Thoracic aorta (tissue), 2 donors: ENCODE measurements around the gene PSTPIP1. TPM values are rescaled to one million over a fixed set of nuclear protein-coding genes. Genes with fewer than 3 reads are reported as not detected.

ENCODE experiments used
- ATAC-seq: fragments of 150-250 bp; one replicate; pipeline ENCODE4 v1.8.0; 2017; ENCODE audit warnings: low read depth; ENCODE audit not compliant: insufficient number of reproducible peaks, low FRiP score
- DNase-seq: peaks from one replicate; pipeline ENCODE4 v3.0.0-alpha.2; 2020; ENCODE audit warnings: low spot score
- H3K27ac ChIP-seq, 2 donors: fragments of 200-600 bp; sonication (generic); 1 replicate in 1 of 2; 2 replicates in 1 of 2; pipeline ENCODE4 v1.5.1; 2016; ENCODE audit warnings: mild to moderate bottlenecking in 2 of 2, moderate library complexity in 2 of 2
- H3K27me3 ChIP-seq: fragments of 200-600 bp; sonication (generic); replicated peaks from 2 replicates; pipeline ENCODE4 v1.6.0; 2016; ENCODE audit warnings: mild to moderate bottlenecking; ENCODE audit not compliant: insufficient read depth
- H3K36me3 ChIP-seq: fragments of 200-600 bp; sonication (generic); one replicate; pipeline ENCODE4 v1.5.1; 2016
- H3K4me1 ChIP-seq, 2 donors: fragments of 200-600 bp; sonication (generic); 1 replicate in 1 of 2; 2 replicates in 1 of 2; pipeline versions ENCODE4 v1.5.1 to v1.6.0; 2016; ENCODE audit warnings: low read depth in 2 of 2, mild to moderate bottlenecking in 1 of 2; ENCODE audit not compliant: control insufficient read depth in 1 of 2
- H3K4me3 ChIP-seq: fragments of 200-600 bp; sonication (generic); 2 replicates; pipeline ENCODE4 v1.5.1; 2016; ENCODE audit warnings: mild to moderate bottlenecking
- H3K9me3 ChIP-seq: fragments of 200-600 bp; sonication (generic); 2 replicates; pipeline ENCODE4 v1.5.1; 2016
- total RNA-seq, 2 donors: library from RNA; depleted of rRNA; stranded (reverse); fragments of >200 nt; gene quantifications; one replicate each; pipeline versions ENCODE4 v1.1.0 to v1.2.3, GENCODE V29; 2016
- TF ChIP-seq, protein P1 (sequence below): fragments of 200-600 bp; sonication (generic); IDR thresholded peaks from one replicate; pipeline ENCODE4 v1.5.1; 2019; ENCODE audit warnings: antibody characterized with exemption

Gene PSTPIP1
- total RNA-seq, 2 donors from 2014 or later: 24.5 to 24.8 TPM

DNA sequence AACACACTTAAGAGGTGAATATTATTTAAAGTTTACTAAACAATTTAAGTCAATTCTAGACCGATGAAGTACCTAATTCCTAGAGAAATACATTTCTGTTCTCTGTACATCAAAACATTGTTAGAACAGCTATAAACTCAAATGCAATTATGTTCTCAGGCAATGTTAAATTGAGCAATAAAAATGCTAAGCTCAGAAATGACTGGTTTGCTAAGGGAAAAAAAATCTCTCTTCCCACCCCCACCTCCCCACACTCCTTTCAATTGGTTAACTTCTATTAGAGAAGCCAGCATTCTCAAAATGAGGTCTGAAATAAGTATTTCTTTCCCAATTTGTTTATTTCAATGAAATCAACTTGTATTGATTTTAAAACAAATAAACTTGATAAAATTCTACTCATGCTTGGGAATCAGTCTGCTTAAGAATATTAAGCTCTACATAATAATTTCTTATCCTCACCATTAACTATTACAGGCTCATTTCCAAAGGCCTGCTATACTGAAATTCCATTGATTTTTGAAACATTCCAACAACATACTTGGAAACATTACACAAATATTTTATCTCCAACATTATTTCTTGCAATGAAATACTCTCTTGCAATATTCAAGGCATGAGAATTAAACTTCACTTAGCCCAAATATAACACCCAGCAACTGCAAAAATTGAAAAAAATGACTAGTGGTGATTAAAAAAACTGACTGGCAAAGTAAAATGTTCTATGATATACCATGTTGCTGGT lies 53.4 kb downstream of the PSTPIP1 start:
- peaks cover 6 to 16% of the 10 kb centered on the region in 2 donors for H3K4me1 ChIP-seq
- TF ChIP-seq, protein P1, sequence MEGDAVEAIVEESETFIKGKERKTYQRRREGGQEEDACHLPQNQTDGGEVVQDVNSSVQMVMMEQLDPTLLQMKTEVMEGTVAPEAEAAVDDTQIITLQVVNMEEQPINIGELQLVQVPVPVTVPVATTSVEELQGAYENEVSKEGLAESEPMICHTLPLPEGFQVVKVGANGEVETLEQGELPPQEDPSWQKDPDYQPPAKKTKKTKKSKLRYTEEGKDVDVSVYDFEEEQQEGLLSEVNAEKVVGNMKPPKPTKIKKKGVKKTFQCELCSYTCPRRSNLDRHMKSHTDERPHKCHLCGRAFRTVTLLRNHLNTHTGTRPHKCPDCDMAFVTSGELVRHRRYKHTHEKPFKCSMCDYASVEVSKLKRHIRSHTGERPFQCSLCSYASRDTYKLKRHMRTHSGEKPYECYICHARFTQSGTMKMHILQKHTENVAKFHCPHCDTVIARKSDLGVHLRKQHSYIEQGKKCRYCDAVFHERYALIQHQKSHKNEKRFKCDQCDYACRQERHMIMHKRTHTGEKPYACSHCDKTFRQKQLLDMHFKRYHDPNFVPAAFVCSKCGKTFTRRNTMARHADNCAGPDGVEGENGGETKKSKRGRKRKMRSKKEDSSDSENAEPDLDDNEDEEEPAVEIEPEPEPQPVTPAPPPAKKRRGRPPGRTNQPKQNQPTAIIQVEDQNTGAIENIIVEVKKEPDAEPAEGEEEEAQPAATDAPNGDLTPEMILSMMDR: no peak
- no peaks in the 10 kb centered on the region for H3K27me3 ChIP-seq
- ATAC-seq (no peak), DNase-seq (no peak)
- H3K36me3 ChIP-seq: peaks cover 6% of the 10 kb centered on the region
- H3K9me3 ChIP-seq: no peaks in the 10 kb centered on the region
- H3K27ac ChIP-seq: no peak overlapping the region
- no peak overlapping the region for H3K4me3 ChIP-seq

DNA sequence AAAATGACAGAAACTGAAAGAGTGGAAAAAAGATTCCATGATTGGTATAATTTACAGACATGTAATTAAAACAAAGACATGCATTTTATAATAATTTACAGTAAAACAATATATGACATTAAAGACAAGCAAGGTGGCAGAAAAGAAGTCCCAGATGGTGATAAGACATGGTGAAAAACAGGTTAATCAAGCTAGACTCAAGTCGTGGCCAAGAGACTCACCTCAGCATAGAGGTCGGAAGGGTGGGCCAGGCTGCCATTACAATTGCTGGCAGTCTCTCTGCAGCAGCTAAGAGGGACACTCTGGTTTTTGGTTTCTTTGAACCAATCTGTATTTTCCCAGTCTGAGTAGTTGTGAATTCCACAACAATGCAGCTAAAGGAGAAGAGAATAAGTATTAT lies 57.6 kb downstream of the PSTPIP1 start:
- no peaks in the 10 kb centered on the region for H3K36me3 ChIP-seq
- H3K4me3 ChIP-seq: no peak overlapping the region
- no peak for ATAC-seq
- DNase-seq: no peak
- H3K27ac ChIP-seq: no peak overlapping the region
- TF ChIP-seq, protein P1: no peak
- peaks cover 0 to 7% of the 10 kb centered on the region in 2 donors for H3K4me1 ChIP-seq
- H3K9me3 ChIP-seq: no peaks in the 10 kb centered on the region
- H3K27me3 ChIP-seq: no peaks in the 10 kb centered on the region

- H3K4me1 ChIP-seq: peaks cover 0 to 7% of the 10 kb centered on the region in 2 donors
- no peaks in the 10 kb centered on the region for H3K27me3 ChIP-seq
- H3K9me3 ChIP-seq: no peaks in the 10 kb centered on the region
- TF ChIP-seq, protein P1: no peak
- no peak for DNase-seq
- H3K36me3 ChIP-seq: no peaks in the 10 kb centered on the region
- ATAC-seq: no peak
- H3K4me3 ChIP-seq: no peak overlapping the region
- H3K27ac ChIP-seq: no peak overlapping the region
Observed at GRCh38 chr15:77053709-77054108, 58.8 kb downstream of the PSTPIP1 start.

DNA sequence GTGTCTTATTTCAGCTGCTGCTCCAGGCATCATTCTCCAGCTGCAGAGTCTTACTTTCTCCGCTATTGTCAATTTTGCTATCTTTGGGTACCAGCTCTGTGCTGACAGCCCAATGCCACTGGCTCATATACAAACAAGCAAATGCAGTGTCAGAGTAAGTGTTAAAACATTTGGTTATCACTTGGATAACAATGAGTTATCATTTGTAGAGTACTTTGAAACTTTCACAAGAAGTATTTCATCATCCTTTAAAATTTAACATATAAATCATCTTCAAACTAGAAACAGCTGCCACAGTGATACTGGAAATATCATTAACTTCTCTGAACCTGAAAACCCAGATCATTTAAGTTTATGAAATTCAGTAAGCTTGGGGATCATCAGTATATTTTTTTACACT lies 62.1 kb downstream of the PSTPIP1 start:
- Histone ChIP-seq H3K4me3 (no peak overlapping the region), H3K36me3 (no peaks in the 10 kb centered on the region), H3K27ac (no peak overlapping the region), H3K27me3 (no peaks in the 10 kb centered on the region), H3K4me1 (peaks cover 14 to 32% of the 10 kb centered on the region in 2 donors), H3K9me3 (no peaks in the 10 kb centered on the region)
- no peak for DNase-seq
- TF ChIP-seq, protein P1: no peak
- ATAC-seq: no peak

GRCh38 chr15:77057685-77058084 lies 62.8 kb downstream of the PSTPIP1 start:
- Histone ChIP-seq H3K9me3 (no peaks in the 10 kb centered on the region), H3K27me3 (no peaks in the 10 kb centered on the region), H3K4me1 (peaks cover 14 to 38% of the 10 kb centered on the region in 2 donors), H3K27ac (no peak overlapping the region), H3K36me3 (no peaks in the 10 kb centered on the region), H3K4me3 (no peak overlapping the region)
- DNase-seq (no peak), ATAC-seq (no peak)
- TF ChIP-seq, protein P1: no peak
